PC-3 (cell line): Measurements from ENCODE around the gene TIMP2.

Source experiments
- CTCF ChIP-seq: fragments of 300-600 bp; sonication (generic); conservative IDR thresholded peaks from 2 replicates; pipeline ENCODE4 v1.5.1; 2017; ENCODE audit warnings: antibody characterized with exemption, low read depth, mild to moderate bottlenecking, low read length
- EZH2phosphoT487 ChIP-seq: fragments of 300-600 bp; sonication (generic); IDR thresholded peaks from 2 replicates; pipeline ENCODE4 v1.6.1; 2018; ENCODE audit warnings: mild to moderate bottlenecking, antibody characterized with exemption, low read length, borderline replicate concordance

GRCh38 chr17:78925662-78926555 lies 722 bp upstream of the TIMP2 start:
- TF ChIP-seq CTCF (no peak), EZH2phosphoT487 (no peak)
